Loucy (cell line): ENCODE measurements around the gene SLC2A4RG.

Experiments used
- H2AFZ ChIP-seq: fragments of 200-600 bp; sonication (generic); 2 replicates; pipeline ENCODE4 v1.6.0; 2016; ENCODE audit warnings: antibody characterized with exemption, mild to moderate bottlenecking, low read length, moderate library complexity
- H3F3A ChIP-seq: fragments of 200-600 bp; 2 replicates; pipeline ENCODE4 v1.6.0; 2016; ENCODE audit warnings: antibody characterized with exemption, low read depth, mild to moderate bottlenecking
- H3K27me3 ChIP-seq: fragments of 200-600 bp; sonication (generic); 2 replicates; pipeline ENCODE4 v1.6.1; 2014; ENCODE audit warnings: low read length, mild to moderate bottlenecking; ENCODE audit not compliant: insufficient read depth, poor library complexity, severe bottlenecking
- H3K36me3 ChIP-seq: fragments of 200-600 bp; sonication (generic); 2 replicates; pipeline ENCODE4 v1.6.1; 2016; ENCODE audit warnings: low read length; ENCODE audit not compliant: insufficient read depth
- H3K4me1 ChIP-seq: fragments of 200-600 bp; sonication (generic); 2 replicates; pipeline ENCODE4 v1.5.1; 2014; ENCODE audit warnings: low read length, mild to moderate bottlenecking; ENCODE audit not compliant: insufficient read depth, poor library complexity, severe bottlenecking
- H3K4me2 ChIP-seq: fragments of 200-600 bp; sonication (generic); 2 replicates; pipeline ENCODE4 v1.6.0; 2014; ENCODE audit warnings: antibody characterized with exemption, low read length, low read depth, mild to moderate bottlenecking; ENCODE audit not compliant: poor library complexity, severe bottlenecking
- H3K4me3 ChIP-seq: fragments of 200-600 bp; sonication (generic); 2 replicates; pipeline ENCODE4 v1.5.1; 2014; ENCODE audit warnings: low read length, mild to moderate bottlenecking, mixed read lengths; ENCODE audit not compliant: poor library complexity, severe bottlenecking
- H3K79me2 ChIP-seq: fragments of 200-600 bp; sonication (generic); 2 replicates; pipeline ENCODE4 v1.6.1; 2014; ENCODE audit warnings: low read length; ENCODE audit not compliant: insufficient read depth
- H3K9ac ChIP-seq: fragments of 200-600 bp; sonication (generic); 2 replicates; pipeline ENCODE4 v1.6.0; 2014; ENCODE audit warnings: mild to moderate bottlenecking, low read depth, low read length, moderate library complexity; ENCODE audit not compliant: poor library complexity, severe bottlenecking
- H3K9me2 ChIP-seq: fragments of 200-600 bp; sonication (generic); replicated peaks from 2 replicates; pipeline ENCODE4 v1.6.1; 2016; ENCODE audit warnings: low read depth, low read length, mixed read lengths
- H3K9me3 ChIP-seq: fragments of 200-600 bp; sonication (generic); 2 replicates; pipeline ENCODE4 v1.6.1; 2014; ENCODE audit warnings: mild to moderate bottlenecking, antibody characterized with exemption, low read length, low read depth; ENCODE audit not compliant: insufficient read depth
- H4K20me1 ChIP-seq: fragments of 200-600 bp; sonication (generic); 2 replicates; pipeline ENCODE4 v1.6.0; 2014; ENCODE audit warnings: antibody characterized with exemption, low read length, mild to moderate bottlenecking; ENCODE audit not compliant: insufficient read depth, poor library complexity, severe bottlenecking
- CTCF ChIP-seq: fragments of 200-600 bp; sonication (generic); conservative IDR thresholded peaks from 2 replicates; pipeline ENCODE4 v1.5.1; 2014; ENCODE audit warnings: mild to moderate bottlenecking, antibody characterized with exemption, low read length
- EZH2phosphoT487 ChIP-seq: fragments of 200-600 bp; IDR thresholded peaks from 2 replicates; pipeline ENCODE4 v1.6.1; 2018; ENCODE audit warnings: antibody characterized with exemption, mild to moderate bottlenecking, moderate library complexity, borderline replicate concordance

The SLC2A4RG gene

GRCh38 chr20:63707558-63708300, 31.8 kb upstream of the SLC2A4RG start, which contains the start of the genes ARFRP1 and ZGPAT:
Gene ARFRP1, minus strand, starts transcription at chr20:63707976. Its CDS starts 885 bp downstream, at chr20:63707091.
Gene ZGPAT, plus strand, starts transcription at chr20:63708039. Its CDS starts 542 bp downstream, at chr20:63708581.
- Histone ChIP-seq H3K9ac (peak within 1 kb of the TSS; percentile 93), H3K9me3 (no peaks in the 10 kb centered on the region), H3K79me2 (peaks cover 85% of the 10 kb centered on the region), H3F3A (no peaks in the 10 kb centered on the region), H3K9me2 (no peaks in the 10 kb centered on the region), H2AFZ (peak within 1 kb of the TSS; percentile 41; the same call in 1 of the 2 replicates), H3K4me3 (peak within 1 kb of the TSS; percentile 96), H3K4me2 (peak within 1 kb of the TSS; percentile 92), H3K27me3 (peaks cover 4% of the 10 kb centered on the region), H3K36me3 (peaks cover 25% of the 10 kb centered on the region), H3K4me1 (peaks cover 32% of the 10 kb centered on the region), H4K20me1 (peaks cover 37% of the 10 kb centered on the region)
- TF ChIP-seq EZH2phosphoT487 (no peak), CTCF (no peak)

- peaks cover 37% of the 10 kb centered on the region for H4K20me1 ChIP-seq
- peak overlapping the region; percentile 93 for H3K9ac ChIP-seq
- TF ChIP-seq EZH2phosphoT487 (no peak), CTCF (no peak)
- no peaks in the 10 kb centered on the region for H3F3A ChIP-seq
- peaks cover 92% of the 10 kb centered on the region for H3K79me2 ChIP-seq
- H3K4me3 ChIP-seq = peak overlapping the region; percentile 96
- peak overlapping the region; percentile 92 for H3K4me2 ChIP-seq
- H3K36me3 ChIP-seq = peaks cover 25% of the 10 kb centered on the region
- peaks cover 4% of the 10 kb centered on the region for H3K27me3 ChIP-seq
- H2AFZ ChIP-seq = no peak overlapping the region
- no peaks in the 10 kb centered on the region for H3K9me2 ChIP-seq
- H3K9me3 ChIP-seq = no peaks in the 10 kb centered on the region
- H3K4me1 ChIP-seq = peaks cover 32% of the 10 kb centered on the region
These were observed 31.1 kb upstream of the SLC2A4RG start for GRCh38 chr20:63708301-63709148.

- H3K9ac ChIP-seq = peak overlapping the region; percentile 93
- no peaks in the 10 kb centered on the region for H3K9me3 ChIP-seq
- peaks cover 25% of the 10 kb centered on the region for H3K36me3 ChIP-seq
These were observed 30.4 kb upstream of the SLC2A4RG start for GRCh38 chr20:63709149-63709527.

More at GRCh38 chr20:63709149-63709527, 30.4 kb upstream of the SLC2A4RG start:
- H3K79me2 ChIP-seq = peaks cover 96% of the 10 kb centered on the region
- H3K4me3 ChIP-seq = peak overlapping the region; percentile 96
- TF ChIP-seq EZH2phosphoT487 (no peak), CTCF (no peak)
- H3K4me2 ChIP-seq = peak overlapping the region; percentile 92
- H2AFZ ChIP-seq = no peak overlapping the region
- no peaks in the 10 kb centered on the region for H3K9me2 ChIP-seq
- H3K27me3 ChIP-seq = peaks cover 4% of the 10 kb centered on the region
- H3K4me1 ChIP-seq = peaks cover 32% of the 10 kb centered on the region
- H3F3A ChIP-seq = no peaks in the 10 kb centered on the region
- H4K20me1 ChIP-seq = peaks cover 37% of the 10 kb centered on the region
